ENCODE results near the gene GAPDH. TPM values are rescaled to one million over a fixed set of nuclear protein-coding genes. Genes with fewer than 3 reads are reported as not detected.
"Not testable (repeated sequence)": the region's sequence is repeated elsewhere in the genome, so short reads cannot be mapped to it uniquely, and the experiment has no call there.

Gene GAPDH
- total RNA-seq, 2 donors from 2014 or later: 7,000 to 9,788 TPM

DNA sequence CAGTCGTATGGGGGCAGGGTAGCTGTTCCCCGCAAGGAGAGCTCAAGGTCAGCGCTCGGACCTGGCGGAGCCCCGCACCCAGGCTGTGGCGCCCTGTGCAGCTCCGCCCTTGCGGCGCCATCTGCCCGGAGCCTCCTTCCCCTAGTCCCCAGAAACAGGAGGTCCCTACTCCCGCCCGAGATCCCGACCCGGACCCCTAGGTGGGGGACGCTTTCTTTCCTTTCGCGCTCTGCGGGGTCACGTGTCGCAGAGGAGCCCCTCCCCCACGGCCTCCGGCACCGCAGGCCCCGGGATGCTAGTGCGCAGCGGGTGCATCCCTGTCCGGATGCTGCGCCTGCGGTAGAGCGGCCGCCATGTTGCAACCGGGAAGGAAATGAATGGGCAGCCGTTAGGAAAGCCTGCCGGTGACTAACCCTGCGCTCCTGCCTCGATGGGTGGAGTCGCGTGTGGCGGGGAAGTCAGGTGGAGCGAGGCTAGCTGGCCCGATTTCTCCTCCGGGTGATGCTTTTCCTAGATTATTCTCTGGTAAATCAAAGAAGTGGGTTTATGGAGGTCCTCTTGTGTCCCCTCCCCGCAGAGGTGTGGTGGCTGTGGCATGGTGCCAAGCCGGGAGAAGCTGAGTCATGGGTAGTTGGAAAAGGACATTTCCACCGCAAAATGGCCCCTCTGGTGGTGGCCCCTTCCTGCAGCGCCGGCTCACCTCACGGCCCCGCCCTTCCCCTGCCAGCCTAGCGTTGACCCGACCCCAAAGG, 804 bp downstream of the GAPDH start:
- Mint-ChIP-seq H3K9me3 (no peaks in the 10 kb centered on the region), H3K4me1 (peaks cover 15% of the 10 kb centered on the region), H3K27me3 (no peaks in the 10 kb centered on the region), H3K36me3 (ENCODE audit: low read depth) (peaks cover 96% of the 10 kb centered on the region), H3K4me3 (peak overlapping the region; percentile 88), H3K27ac (peak overlapping the region; percentile 98)
- ATAC-seq (replicated peaks): peak; percentile 5

DNA sequence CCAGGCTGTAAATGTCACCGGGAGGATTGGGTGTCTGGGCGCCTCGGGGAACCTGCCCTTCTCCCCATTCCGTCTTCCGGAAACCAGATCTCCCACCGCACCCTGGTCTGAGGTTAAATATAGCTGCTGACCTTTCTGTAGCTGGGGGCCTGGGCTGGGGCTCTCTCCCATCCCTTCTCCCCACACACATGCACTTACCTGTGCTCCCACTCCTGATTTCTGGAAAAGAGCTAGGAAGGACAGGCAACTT, 1.3 kb downstream of the GAPDH start:
- Mint-ChIP-seq H3K4me1 (peaks cover 17% of the 10 kb centered on the region), H3K9me3 (no peaks in the 10 kb centered on the region), H3K4me3 (peak overlapping the region; percentile 88)

DNA sequence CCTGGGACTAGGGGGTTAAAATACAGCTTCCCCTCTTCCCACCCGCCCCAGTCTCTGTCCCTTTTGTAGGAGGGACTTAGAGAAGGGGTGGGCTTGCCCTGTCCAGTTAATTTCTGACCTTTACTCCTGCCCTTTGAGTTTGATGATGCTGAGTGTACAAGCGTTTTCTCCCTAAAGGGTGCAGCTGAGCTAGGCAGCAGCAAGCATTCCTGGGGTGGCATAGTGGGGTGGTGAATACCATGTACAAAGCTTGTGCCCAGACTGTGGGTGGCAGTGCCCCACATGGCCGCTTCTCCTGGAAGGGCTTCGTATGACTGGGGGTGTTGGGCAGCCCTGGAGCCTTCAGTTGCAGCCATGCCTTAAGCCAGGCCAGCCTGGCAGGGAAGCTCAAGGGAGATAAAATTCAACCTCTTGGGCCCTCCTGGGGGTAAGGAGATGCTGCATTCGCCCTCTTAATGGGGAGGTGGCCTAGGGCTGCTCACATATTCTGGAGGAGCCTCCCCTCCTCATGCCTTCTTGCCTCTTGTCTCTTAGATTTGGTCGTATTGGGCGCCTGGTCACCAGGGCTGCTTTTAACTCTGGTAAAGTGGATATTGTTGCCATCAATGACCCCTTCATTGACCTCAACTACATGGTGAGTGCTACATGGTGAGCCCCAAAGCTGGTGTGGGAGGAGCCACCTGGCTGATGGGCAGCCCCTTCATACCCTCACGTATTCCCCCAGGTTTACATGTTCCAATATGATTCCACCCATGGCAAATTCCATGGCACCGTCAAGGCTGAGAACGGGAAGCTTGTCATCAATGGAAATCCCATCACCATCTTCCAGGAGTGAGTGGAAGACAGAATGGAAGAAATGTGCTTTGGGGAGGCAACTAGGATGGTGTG, 1.9 kb downstream of the GAPDH start:
- peaks cover 85% of the 10 kb centered on the region for H3K36me3 Mint-ChIP-seq (ENCODE audit: low read depth)
- no peak for ATAC-seq (replicated peaks)
- peak overlapping the region; percentile 88 for H3K4me3 Mint-ChIP-seq
- H3K9me3 Mint-ChIP-seq: no peaks in the 10 kb centered on the region
- H3K27me3 Mint-ChIP-seq: no peaks in the 10 kb centered on the region
- peak overlapping the region; percentile 98 for H3K27ac Mint-ChIP-seq
- H3K4me1 Mint-ChIP-seq: peaks cover 17% of the 10 kb centered on the region

More for the DNA sequence above, 1.3 kb downstream of the GAPDH start:
- Mint-ChIP-seq H3K27ac (peak overlapping the region; percentile 98), H3K27me3 (no peaks in the 10 kb centered on the region), H3K36me3 (ENCODE audit: low read depth) (peaks cover 91% of the 10 kb centered on the region)
- no peak for ATAC-seq (replicated peaks)

DNA sequence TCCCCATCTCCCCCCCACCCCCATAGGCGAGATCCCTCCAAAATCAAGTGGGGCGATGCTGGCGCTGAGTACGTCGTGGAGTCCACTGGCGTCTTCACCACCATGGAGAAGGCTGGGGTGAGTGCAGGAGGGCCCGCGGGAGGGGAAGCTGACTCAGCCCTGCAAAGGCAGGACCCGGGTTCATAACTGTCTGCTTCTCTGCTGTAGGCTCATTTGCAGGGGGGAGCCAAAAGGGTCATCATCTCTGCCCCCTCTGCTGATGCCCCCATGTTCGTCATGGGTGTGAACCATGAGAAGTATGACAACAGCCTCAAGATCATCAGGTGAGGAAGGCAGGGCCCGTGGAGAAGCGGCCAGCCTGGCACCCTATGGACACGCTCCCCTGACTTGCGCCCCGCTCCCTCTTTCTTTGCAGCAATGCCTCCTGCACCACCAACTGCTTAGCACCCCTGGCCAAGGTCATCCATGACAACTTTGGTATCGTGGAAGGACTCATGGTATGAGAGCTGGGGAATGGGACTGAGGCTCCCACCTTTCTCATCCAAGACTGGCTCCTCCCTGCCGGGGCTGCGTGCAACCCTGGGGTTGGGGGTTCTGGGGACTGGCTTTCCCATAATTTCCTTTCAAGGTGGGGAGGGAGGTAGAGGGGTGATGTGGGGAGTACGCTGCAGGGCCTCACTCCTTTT, 2.7 kb downstream of the GAPDH start:
- Mint-ChIP-seq H3K27me3 (no peaks in the 10 kb centered on the region), H3K36me3 (ENCODE audit: low read depth) (peaks cover 77% of the 10 kb centered on the region), H3K9me3 (no peaks in the 10 kb centered on the region)

DNA sequence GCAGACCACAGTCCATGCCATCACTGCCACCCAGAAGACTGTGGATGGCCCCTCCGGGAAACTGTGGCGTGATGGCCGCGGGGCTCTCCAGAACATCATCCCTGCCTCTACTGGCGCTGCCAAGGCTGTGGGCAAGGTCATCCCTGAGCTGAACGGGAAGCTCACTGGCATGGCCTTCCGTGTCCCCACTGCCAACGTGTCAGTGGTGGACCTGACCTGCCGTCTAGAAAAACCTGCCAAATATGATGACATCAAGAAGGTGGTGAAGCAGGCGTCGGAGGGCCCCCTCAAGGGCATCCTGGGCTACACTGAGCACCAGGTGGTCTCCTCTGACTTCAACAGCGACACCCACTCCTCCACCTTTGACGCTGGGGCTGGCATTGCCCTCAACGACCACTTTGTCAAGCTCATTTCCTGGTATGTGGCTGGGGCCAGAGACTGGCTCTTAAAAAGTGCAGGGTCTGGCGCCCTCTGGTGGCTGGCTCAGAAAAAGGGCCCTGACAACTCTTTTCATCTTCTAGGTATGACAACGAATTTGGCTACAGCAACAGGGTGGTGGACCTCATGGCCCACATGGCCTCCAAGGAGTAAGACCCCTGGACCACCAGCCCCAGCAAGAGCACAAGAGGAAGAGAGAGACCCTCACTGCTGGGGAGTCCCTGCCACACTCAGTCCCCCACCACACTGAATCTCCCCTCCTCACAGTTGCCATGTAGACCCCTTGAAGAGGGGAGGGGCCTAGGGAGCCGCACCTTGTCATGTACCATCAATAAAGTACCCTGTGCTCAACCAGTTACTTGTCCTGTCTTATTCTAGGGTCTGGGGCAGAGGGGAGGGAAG, 3.5 kb downstream of the GAPDH start:
- peaks cover 22% of the 10 kb centered on the region for H3K4me1 Mint-ChIP-seq
- H3K27ac Mint-ChIP-seq: peak overlapping the region; percentile 98
- not testable (repeated sequence) for H3K9me3 Mint-ChIP-seq; ATAC-seq (replicated peaks); H3K27me3 Mint-ChIP-seq
- peaks cover 69% of the 10 kb centered on the region for H3K36me3 Mint-ChIP-seq (ENCODE audit: low read depth)
- H3K4me3 Mint-ChIP-seq: peak overlapping the region; percentile 88

More for the DNA sequence above, 2.7 kb downstream of the GAPDH start:
- no peak for ATAC-seq (replicated peaks)
- peak overlapping the region; percentile 98 for H3K27ac Mint-ChIP-seq
- peaks cover 17% of the 10 kb centered on the region for H3K4me1 Mint-ChIP-seq
- H3K4me3 Mint-ChIP-seq: peak overlapping the region; percentile 88

DNA sequence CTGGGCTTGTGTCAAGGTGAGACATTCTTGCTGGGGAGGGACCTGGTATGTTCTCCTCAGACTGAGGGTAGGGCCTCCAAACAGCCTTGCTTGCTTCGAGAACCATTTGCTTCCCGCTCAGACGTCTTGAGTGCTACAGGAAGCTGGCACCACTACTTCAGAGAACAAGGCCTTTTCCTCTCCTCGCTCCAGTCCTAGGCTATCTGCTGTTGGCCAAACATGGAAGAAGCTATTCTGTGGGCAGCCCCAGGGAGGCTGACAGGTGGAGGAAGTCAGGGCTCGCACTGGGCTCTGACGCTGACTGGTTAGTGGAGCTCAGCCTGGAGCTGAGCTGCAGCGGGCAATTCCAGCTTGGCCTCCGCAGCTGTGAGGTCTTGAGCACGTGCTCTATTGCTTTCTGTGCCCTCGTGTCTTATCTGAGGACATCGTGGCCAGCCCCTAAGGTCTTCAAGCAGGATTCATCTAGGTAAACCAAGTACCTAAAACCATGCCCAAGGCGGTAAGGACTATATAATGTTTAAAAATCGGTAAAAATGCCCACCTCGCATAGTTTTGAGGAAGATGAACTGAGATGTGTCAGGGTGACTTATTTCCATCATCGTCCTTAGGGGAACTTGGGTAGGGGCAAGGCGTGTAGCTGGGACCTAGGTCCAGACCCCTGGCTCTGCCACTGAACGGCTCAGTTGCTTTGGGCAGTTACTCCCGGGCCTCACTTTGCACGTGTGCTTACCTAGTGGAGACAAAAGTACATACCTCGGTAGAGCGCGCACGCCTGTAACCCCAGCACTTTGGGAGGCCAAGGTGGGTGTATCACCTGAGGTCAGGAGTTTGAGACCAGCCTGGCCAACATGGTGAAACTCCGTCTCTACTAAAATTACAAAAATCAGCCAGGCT, 4.3 kb downstream of the GAPDH start:
- peak; percentile 4 for ATAC-seq (replicated peaks)
- H3K27me3 Mint-ChIP-seq: no peaks in the 10 kb centered on the region

DNA sequence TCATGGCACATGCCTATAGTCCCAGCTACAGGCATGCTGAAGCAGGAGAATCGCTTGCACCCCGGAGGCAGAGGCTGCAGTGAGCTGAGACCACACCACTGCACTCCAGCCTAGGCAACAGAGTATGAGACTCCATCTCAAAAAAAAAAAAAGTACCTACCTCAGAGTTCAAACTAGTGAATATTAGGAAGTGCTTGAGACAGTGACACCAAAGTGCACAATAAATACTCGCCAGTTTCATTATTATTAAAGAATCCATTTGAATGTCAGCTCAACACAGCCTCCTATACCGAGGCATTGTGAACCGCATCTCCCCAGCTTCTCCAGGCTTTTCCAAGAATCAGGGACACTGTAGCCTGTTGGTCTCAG, 5.0 kb downstream of the GAPDH start:
- peak; percentile 2 for ATAC-seq (replicated peaks)
- peaks cover 22% of the 10 kb centered on the region for H3K4me1 Mint-ChIP-seq
- H3K27ac Mint-ChIP-seq: peak overlapping the region; percentile 52
- H3K9me3 Mint-ChIP-seq: no peaks in the 10 kb centered on the region
- H3K36me3 Mint-ChIP-seq (ENCODE audit: low read depth): peaks cover 56% of the 10 kb centered on the region
- peak overlapping the region; percentile 88 for H3K4me3 Mint-ChIP-seq
- H3K27me3 Mint-ChIP-seq: no peaks in the 10 kb centered on the region

More for the DNA sequence above, 4.3 kb downstream of the GAPDH start:
- peak overlapping the region; percentile 98 for H3K27ac Mint-ChIP-seq
- peaks cover 22% of the 10 kb centered on the region for H3K4me1 Mint-ChIP-seq
- H3K9me3 Mint-ChIP-seq: no peaks in the 10 kb centered on the region
- H3K4me3 Mint-ChIP-seq: peak overlapping the region; percentile 88
- H3K36me3 Mint-ChIP-seq (ENCODE audit: low read depth): peaks cover 60% of the 10 kb centered on the region

DNA sequence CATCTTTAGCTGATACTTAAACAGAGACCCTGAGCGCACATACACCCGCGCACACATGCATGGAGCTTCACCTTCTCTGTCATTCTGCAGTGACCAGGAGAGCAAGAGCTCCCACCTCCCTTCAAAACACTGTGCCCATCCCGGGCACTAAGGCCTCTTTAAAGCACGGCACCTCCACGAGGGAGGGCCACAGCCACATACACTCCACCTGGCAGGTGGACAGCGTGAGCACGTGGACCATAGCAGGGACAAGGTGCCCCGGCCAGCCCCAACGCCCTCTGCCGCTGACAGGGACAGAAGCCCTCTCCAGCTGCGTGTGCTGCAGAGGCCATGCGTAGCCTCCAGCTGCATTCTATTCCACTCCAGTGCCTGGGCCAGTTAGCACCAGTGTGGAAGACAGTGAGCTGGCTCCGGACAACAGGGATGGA, 5.4 kb downstream of the GAPDH start:
- Mint-ChIP-seq H3K36me3 (ENCODE audit: low read depth) (peaks cover 56% of the 10 kb centered on the region), H3K9me3 (no peaks in the 10 kb centered on the region), H3K27ac (peak overlapping the region; percentile 52), H3K27me3 (no peaks in the 10 kb centered on the region), H3K4me3 (peak overlapping the region; percentile 88), H3K4me1 (peaks cover 22% of the 10 kb centered on the region)
- no peak for ATAC-seq (replicated peaks)

DNA sequence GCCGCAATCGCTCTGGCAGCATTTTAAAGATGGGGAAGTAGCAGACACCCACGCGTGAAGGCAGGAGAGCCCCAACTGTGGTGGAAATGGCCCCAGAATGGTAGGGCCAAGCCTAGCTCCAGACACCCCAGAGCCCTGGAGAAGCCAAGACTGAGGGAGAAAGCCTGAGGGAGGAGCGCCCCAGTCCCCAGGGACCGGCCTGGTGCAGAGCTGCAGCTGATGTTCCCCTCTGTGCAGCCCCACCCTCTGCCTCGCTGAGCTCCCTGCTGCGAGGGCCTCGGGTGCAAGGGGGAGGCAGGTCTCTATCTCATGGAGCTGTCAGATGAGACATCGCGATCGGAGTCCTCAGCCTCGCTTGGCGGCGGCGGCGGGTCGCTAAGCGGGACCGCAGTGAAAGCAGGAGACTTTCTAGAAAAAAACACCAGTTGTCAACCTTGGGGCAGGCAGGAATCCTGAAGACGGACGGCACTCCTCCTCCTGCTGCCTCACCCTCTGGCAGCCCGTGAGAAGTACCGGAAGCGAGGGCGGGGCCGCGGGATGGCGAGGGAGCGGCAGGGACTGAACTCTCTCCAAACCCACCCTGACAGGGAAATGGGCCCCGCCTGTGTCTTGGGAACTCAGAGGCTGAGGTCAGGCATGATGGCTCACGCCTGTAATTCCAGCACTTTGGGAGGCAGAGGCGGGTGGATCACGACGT, 6.0 kb downstream of the GAPDH start:
- Mint-ChIP-seq H3K4me1 (peaks cover 22% of the 10 kb centered on the region), H3K27me3 (no peaks in the 10 kb centered on the region), H3K9me3 (no peaks in the 10 kb centered on the region), H3K27ac (peak overlapping the region; percentile 52), H3K36me3 (ENCODE audit: low read depth) (peaks cover 50% of the 10 kb centered on the region), H3K4me3 (peak overlapping the region; percentile 88)
- ATAC-seq (replicated peaks): peak; percentile 42

DNA sequence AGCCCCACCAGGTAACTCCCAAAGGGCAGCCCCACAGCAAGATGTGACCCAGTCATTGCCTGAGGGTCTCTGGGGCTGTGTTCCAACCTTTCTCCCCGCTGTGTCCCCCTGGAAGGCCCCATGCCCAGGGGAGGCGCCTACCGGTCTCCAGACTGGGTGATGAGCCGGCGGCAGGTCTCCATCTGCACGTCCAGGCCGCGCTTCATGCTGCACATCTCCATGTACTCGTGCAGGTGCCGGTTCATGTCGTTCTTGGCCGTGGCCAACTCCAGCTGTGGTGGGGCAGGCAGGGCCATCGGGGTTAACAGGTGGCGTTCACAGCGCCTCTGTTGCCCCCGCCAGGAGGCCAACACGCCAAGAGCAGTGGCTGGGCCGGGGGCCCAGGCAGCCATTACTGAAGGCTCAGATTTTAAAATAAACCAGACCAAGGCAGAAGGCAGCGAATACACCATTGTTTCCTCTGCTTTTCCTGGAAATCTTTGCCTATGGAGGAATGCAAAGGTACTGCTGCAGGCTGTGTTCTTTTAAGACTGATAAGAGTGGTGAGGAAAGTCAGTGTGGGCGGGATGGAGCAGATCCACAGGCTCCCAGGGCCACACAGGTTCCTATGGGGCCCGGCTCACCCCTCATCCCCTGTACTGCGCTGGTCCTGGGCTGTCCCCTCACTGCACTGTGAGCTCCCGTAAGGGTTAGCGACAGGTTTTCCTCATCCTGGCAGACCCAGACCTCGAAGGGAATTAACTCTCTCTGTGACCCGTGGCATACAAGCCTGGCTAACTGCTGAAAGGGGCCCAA, 7.3 kb downstream of the GAPDH start:
- ATAC-seq (replicated peaks): no peak
- Mint-ChIP-seq H3K27me3 (no peaks in the 10 kb centered on the region), H3K36me3 (ENCODE audit: low read depth) (peaks cover 50% of the 10 kb centered on the region), H3K4me3 (peak overlapping the region; percentile 88), H3K4me1 (peaks cover 22% of the 10 kb centered on the region), H3K27ac (peak overlapping the region; percentile 49), H3K9me3 (no peaks in the 10 kb centered on the region)

DNA sequence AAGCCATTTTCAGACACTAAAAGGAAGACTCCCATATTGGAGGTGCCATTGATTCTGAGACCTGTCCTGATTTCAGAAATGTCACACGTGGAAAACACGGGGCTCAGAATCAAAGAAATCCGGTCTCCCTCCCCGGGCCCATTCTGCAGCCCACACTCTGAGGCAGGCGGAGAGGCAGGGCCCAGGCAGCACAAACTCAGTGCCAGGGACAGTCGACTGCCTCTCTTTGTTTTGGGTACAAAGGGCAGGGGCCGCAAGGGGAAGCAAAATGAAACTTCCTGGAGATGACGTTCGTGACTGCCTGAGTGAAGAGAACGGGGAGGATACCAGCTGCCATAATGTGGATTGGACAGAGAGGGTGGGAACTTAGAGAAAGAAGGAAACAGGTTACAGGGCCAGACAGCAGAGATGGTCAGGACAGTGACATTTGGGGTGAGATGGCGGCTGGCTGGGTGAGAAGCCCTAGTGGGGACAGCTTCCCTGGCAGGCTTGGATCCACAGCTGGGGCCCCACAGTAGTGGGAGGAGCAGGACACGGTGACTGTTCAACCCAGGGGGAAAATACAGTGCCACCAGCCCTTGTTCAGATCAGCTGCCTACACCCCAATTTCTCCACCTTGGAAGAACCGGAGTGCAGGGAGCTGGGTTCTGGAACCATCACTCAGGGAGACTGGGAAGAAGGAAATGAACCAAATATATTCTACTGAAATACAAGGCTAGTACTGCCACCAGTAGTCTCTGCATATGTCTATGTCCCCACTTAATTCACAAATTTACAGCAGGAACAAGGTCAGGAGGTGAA, 8.1 kb downstream of the GAPDH start:
- Mint-ChIP-seq H3K9me3 (no peaks in the 10 kb centered on the region), H3K27ac (peak overlapping the region; percentile 49), H3K27me3 (no peaks in the 10 kb centered on the region), H3K36me3 (ENCODE audit: low read depth) (peaks cover 50% of the 10 kb centered on the region), H3K4me1 (peaks cover 22% of the 10 kb centered on the region), H3K4me3 (peak overlapping the region; percentile 13)
- no peak for ATAC-seq (replicated peaks)
